Activated T-cell treated with anti-CD3 and anti-CD28 coated beads, Interleukin-2, amount 50 U/mL, for 4 hours (primary cell): ENCODE data around the gene BET1. TPM values are rescaled to one million over a fixed set of nuclear protein-coding genes. Genes with fewer than 3 reads are reported as not detected.

Experiments
- ATAC-seq, 2 donors: fragments of 200-7000 bp; cut with Tn5 transposase; one replicate each; pipeline ENCODE4 v1.10.0; 2021
- DNase-seq: peaks from one replicate; pipeline ENCODE4 v3.0.0-alpha.2; 2020
- H3K27me3 Mint-ChIP-seq: one replicate; pipeline ENCODE4 v1.8.0; 2021; ENCODE audit warnings: low read depth, mixed read lengths
- H3K36me3 Mint-ChIP-seq: one replicate; pipeline ENCODE4 v1.8.0; 2022; ENCODE audit warnings: mixed read lengths; ENCODE audit not compliant: insufficient read depth
- H3K4me1 Mint-ChIP-seq: one replicate; pipeline ENCODE4 v1.8.0; 2021; ENCODE audit warnings: low read depth, mixed read lengths
- H3K4me3 Mint-ChIP-seq: one replicate; pipeline ENCODE4 v1.8.0; 2021; ENCODE audit warnings: mild to moderate bottlenecking, moderate library complexity, mixed read lengths
- H3K9me3 Mint-ChIP-seq: one replicate; pipeline ENCODE4 v1.8.0; 2021; ENCODE audit warnings: mixed read lengths
- total RNA-seq, 3 donors: library from RNA; stranded (reverse); gene quantifications; one replicate each; pipeline ENCODE4 v1.2.1, GENCODE V29; 2021

Gene BET1
- total RNA-seq, 3 donors from 2014 or later = 18.0 to 19.9 (median 18.5) TPM

GRCh38 chr7:93958216-93958615, 45.9 kb downstream of the BET1 start:
- no peaks in the 10 kb centered on the region for H3K36me3 Mint-ChIP-seq
- no peaks in the 10 kb centered on the region for H3K4me1 Mint-ChIP-seq
- H3K27me3 Mint-ChIP-seq = no peaks in the 10 kb centered on the region
- no peaks in the 10 kb centered on the region for H3K9me3 Mint-ChIP-seq
- ATAC-seq (no peak), DNase-seq (no peak)
- no peak overlapping the region for H3K4me3 Mint-ChIP-seq

GRCh38 chr7:93957767-93958166, 46.4 kb downstream of the BET1 start:
- H3K27me3 Mint-ChIP-seq = no peaks in the 10 kb centered on the region
- no peaks in the 10 kb centered on the region for H3K9me3 Mint-ChIP-seq
- H3K4me1 Mint-ChIP-seq = no peaks in the 10 kb centered on the region
- DNase-seq (no peak), ATAC-seq (no peak)
- H3K36me3 Mint-ChIP-seq = no peaks in the 10 kb centered on the region
- H3K4me3 Mint-ChIP-seq = no peak overlapping the region

- ATAC-seq (no peak), DNase-seq (no peak)
- no peaks in the 10 kb centered on the region for H3K27me3 Mint-ChIP-seq
- H3K4me1 Mint-ChIP-seq = no peaks in the 10 kb centered on the region
- H3K9me3 Mint-ChIP-seq = no peaks in the 10 kb centered on the region
- H3K36me3 Mint-ChIP-seq = no peaks in the 10 kb centered on the region
- no peak overlapping the region for H3K4me3 Mint-ChIP-seq
These were observed 48.9 kb downstream of the BET1 start for GRCh38 chr7:93955304-93955703.

- H3K36me3 Mint-ChIP-seq = no peaks in the 10 kb centered on the region
- H3K4me3 Mint-ChIP-seq = no peak overlapping the region
- no peaks in the 10 kb centered on the region for H3K4me1 Mint-ChIP-seq
- DNase-seq = no peak
- H3K9me3 Mint-ChIP-seq = no peaks in the 10 kb centered on the region
- no peaks in the 10 kb centered on the region for H3K27me3 Mint-ChIP-seq
- no peak for ATAC-seq
These were observed 54.7 kb downstream of the BET1 start for GRCh38 chr7:93949423-93949822.

GRCh38 chr7:93948873-93949272, 55.3 kb downstream of the BET1 start:
- Mint-ChIP-seq H3K27me3 (no peaks in the 10 kb centered on the region), H3K9me3 (no peaks in the 10 kb centered on the region), H3K4me1 (no peaks in the 10 kb centered on the region), H3K36me3 (no peaks in the 10 kb centered on the region), H3K4me3 (no peak overlapping the region)
- ATAC-seq (no peak), DNase-seq (no peak)

- DNase-seq = no peak
- Mint-ChIP-seq H3K36me3 (no peaks in the 10 kb centered on the region), H3K4me3 (no peak overlapping the region), H3K9me3 (no peaks in the 10 kb centered on the region), H3K4me1 (no peaks in the 10 kb centered on the region), H3K27me3 (no peaks in the 10 kb centered on the region)
- no peak for ATAC-seq
These were observed 56.0 kb downstream of the BET1 start for GRCh38 chr7:93948106-93948505.

- ATAC-seq (no peak), DNase-seq (no peak)
- H3K4me1 Mint-ChIP-seq = no peaks in the 10 kb centered on the region
- no peak overlapping the region for H3K4me3 Mint-ChIP-seq
- no peaks in the 10 kb centered on the region for H3K9me3 Mint-ChIP-seq
- no peaks in the 10 kb centered on the region for H3K27me3 Mint-ChIP-seq
- no peaks in the 10 kb centered on the region for H3K36me3 Mint-ChIP-seq
These were observed 58.2 kb downstream of the BET1 start for GRCh38 chr7:93945756-93946535.

- H3K4me1 Mint-ChIP-seq = no peaks in the 10 kb centered on the region
- ATAC-seq (no peak), DNase-seq (no peak)
- no peaks in the 10 kb centered on the region for H3K36me3 Mint-ChIP-seq
- no peak overlapping the region for H3K4me3 Mint-ChIP-seq
- no peaks in the 10 kb centered on the region for H3K27me3 Mint-ChIP-seq
- H3K9me3 Mint-ChIP-seq = no peaks in the 10 kb centered on the region
These were observed 59.1 kb downstream of the BET1 start for GRCh38 chr7:93945083-93945482.

- Mint-ChIP-seq H3K9me3 (no peaks in the 10 kb centered on the region), H3K27me3 (peaks cover 3% of the 10 kb centered on the region), H3K4me3 (no peak overlapping the region), H3K36me3 (no peaks in the 10 kb centered on the region), H3K4me1 (no peaks in the 10 kb centered on the region)
- DNase-seq (no peak), ATAC-seq (no peak)
These were observed 59.5 kb downstream of the BET1 start for GRCh38 chr7:93944673-93945072.

GRCh38 chr7:93943816-93944540, 60.2 kb downstream of the BET1 start:
- H3K9me3 Mint-ChIP-seq = no peaks in the 10 kb centered on the region
- H3K36me3 Mint-ChIP-seq = no peaks in the 10 kb centered on the region
- ATAC-seq = no peak
- H3K4me3 Mint-ChIP-seq = no peak overlapping the region
- peaks cover 4% of the 10 kb centered on the region for H3K27me3 Mint-ChIP-seq
- no peak for DNase-seq
- H3K4me1 Mint-ChIP-seq = no peaks in the 10 kb centered on the region

Other genes starting within 250 kb of the BET1 start
- 1 to 10 TPM; 1.2 to 3.2 (median 1.3) TPM for gene TFPI2, start 113.6 kb downstream of the BET1 start, total RNA-seq
- not detected for gene GNGT1, start 97.8 kb downstream of the BET1 start, total RNA-seq
- under 1 TPM in 2 of 3 donors, not detected in 1; 0.05 TPM for gene GNG11, start 82.6 kb downstream of the BET1 start, total RNA-seq